Measurements from ENCODE around the gene MAP3K7. TPM values are rescaled to one million over a fixed set of nuclear protein-coding genes. Genes with fewer than 3 reads are reported as not detected.

MAP3K7 gene
- total RNA-seq, 1 experiment from 2014 or later = 26.6 TPM

DNA sequence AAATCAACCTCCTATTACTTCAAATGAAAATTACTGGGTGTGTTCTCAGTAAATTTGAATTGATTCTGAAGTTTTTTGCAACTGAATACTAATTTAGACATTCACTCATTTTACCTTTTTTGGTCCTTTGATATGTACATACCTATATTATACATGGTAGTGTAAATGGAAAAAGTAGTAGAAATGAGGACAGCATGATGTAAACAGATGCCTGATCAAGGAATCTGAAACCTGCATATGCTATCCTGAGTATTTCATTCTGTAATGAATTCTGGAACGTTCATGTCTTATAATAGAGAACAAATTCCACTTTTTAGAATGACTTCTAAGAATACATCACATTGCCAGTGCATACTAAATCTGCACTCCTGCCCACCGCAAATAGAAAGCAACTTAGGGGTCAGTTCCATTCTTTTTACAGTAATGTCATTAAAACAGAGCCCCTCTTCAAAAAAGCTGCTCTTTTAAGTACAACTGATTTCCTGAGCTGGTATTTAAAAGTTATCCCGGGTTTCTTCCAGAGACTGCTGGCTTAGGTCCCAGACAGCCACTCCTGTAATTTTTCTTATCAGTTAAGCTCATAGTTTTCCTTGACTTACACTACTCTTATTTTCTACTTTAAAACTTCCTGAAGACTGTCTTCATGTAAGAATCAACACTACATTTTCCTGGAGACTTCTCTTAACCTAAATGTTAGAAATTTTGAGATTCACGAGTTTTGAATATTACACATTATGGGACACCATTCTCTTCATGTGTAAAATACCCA lies 48.4 kb downstream of the MAP3K7 start (continued):
- TF ChIP-seq, protein P1, sequence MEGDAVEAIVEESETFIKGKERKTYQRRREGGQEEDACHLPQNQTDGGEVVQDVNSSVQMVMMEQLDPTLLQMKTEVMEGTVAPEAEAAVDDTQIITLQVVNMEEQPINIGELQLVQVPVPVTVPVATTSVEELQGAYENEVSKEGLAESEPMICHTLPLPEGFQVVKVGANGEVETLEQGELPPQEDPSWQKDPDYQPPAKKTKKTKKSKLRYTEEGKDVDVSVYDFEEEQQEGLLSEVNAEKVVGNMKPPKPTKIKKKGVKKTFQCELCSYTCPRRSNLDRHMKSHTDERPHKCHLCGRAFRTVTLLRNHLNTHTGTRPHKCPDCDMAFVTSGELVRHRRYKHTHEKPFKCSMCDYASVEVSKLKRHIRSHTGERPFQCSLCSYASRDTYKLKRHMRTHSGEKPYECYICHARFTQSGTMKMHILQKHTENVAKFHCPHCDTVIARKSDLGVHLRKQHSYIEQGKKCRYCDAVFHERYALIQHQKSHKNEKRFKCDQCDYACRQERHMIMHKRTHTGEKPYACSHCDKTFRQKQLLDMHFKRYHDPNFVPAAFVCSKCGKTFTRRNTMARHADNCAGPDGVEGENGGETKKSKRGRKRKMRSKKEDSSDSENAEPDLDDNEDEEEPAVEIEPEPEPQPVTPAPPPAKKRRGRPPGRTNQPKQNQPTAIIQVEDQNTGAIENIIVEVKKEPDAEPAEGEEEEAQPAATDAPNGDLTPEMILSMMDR (IDR thresholded peaks at IDR 0.05 in 2 of 3, conservative IDR thresholded peaks at IDR 0.05 in 1 of 3; ENCODE audit: borderline replicate concordance in 1 of 3, insufficient read depth in 1 of 3, low read depth in 2 of 3, low read length in 2 of 3) = no peak
- TF ChIP-seq TCF7L2 (IDR thresholded peaks at IDR 0.05; ENCODE audit: borderline replicate concordance, extremely low read depth, insufficient read depth, insufficient read length) (no peak), RAD21 (IDR thresholded peaks at IDR 0.05; ENCODE audit: low read depth) (no peak)
- TF ChIP-seq, protein P2, sequence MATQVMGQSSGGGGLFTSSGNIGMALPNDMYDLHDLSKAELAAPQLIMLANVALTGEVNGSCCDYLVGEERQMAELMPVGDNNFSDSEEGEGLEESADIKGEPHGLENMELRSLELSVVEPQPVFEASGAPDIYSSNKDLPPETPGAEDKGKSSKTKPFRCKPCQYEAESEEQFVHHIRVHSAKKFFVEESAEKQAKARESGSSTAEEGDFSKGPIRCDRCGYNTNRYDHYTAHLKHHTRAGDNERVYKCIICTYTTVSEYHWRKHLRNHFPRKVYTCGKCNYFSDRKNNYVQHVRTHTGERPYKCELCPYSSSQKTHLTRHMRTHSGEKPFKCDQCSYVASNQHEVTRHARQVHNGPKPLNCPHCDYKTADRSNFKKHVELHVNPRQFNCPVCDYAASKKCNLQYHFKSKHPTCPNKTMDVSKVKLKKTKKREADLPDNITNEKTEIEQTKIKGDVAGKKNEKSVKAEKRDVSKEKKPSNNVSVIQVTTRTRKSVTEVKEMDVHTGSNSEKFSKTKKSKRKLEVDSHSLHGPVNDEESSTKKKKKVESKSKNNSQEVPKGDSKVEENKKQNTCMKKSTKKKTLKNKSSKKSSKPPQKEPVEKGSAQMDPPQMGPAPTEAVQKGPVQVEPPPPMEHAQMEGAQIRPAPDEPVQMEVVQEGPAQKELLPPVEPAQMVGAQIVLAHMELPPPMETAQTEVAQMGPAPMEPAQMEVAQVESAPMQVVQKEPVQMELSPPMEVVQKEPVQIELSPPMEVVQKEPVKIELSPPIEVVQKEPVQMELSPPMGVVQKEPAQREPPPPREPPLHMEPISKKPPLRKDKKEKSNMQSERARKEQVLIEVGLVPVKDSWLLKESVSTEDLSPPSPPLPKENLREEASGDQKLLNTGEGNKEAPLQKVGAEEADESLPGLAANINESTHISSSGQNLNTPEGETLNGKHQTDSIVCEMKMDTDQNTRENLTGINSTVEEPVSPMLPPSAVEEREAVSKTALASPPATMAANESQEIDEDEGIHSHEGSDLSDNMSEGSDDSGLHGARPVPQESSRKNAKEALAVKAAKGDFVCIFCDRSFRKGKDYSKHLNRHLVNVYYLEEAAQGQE (IDR thresholded peaks at IDR 0.05; ENCODE audit: low read depth) = no peak

DNA sequence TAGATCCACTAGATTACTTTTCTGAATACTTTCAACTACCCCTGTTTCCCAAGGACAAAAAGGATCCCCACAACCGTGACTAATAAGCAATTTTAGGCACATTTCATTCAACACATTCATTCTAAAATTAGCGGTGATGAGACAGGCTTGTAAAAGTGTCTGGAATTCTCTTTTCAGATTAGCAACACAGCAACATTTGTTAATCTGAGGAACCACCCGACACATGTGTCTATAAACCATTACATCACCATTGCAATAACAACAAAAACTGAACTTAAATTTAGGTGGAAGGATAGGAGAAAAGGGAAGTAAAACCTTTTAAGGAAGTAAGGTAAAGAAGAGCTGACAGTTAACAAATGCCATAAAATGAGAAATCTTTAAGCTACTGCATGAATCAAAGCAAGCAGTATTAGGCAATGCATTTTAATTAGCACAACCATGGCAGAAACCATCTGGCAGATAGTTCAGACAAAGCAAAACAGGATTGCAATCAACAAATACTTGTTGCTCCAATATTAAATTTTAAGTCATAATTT lies 49.1 kb downstream of the MAP3K7 start:
- CTCF ChIA-PET = no interaction called here
- Histone ChIP-seq H2AFZ (ENCODE audit: low read depth, low read length, poor library complexity, severe bottlenecking) (no peak overlapping the region), H3K4me1 (ENCODE audit: control insufficient read depth in 1 of 2, insufficient read depth in 2 of 2, low read length in 2 of 2) (no peaks in the 10 kb centered on the region), H3K36me3 (ENCODE audit: control insufficient read depth in 1 of 2, insufficient read depth in 2 of 2, low read length in 2 of 2) (peaks cover 0 to 9% of the 10 kb centered on the region in 2 experiments; a peak in 1 of 4 replicates), H3K27me3 (ENCODE audit: insufficient read depth, low read length) (no peaks in the 10 kb centered on the region), H4K20me1 (ENCODE audit: insufficient read depth) (no peaks in the 10 kb centered on the region), H3K9me3 (ENCODE audit: control insufficient read depth in 1 of 2, insufficient read depth in 1 of 2, low read depth in 1 of 2, low read length in 2 of 2) (no peaks in the 10 kb centered on the region), H3K4me3 (replicated peaks in 1 of 2; ENCODE audit: low read depth in 1 of 2, low read length in 2 of 2) (no peak overlapping the region), H3K9me2 (ENCODE audit: insufficient read depth) (no peaks in the 10 kb centered on the region), H3K4me2 (ENCODE audit: low read length) (no peak overlapping the region), H3K9ac (ENCODE audit: low read length) (no peak overlapping the region), H3K27ac (ENCODE audit: low read depth, low read length) (no peak overlapping the region), H3K79me2 (ENCODE audit: insufficient read depth, low read length) (no peaks in the 10 kb centered on the region)
- no peak for ATAC-seq
- no TSS peak for BruUV-seq (replicated peaks)
- POLR2A ChIA-PET = no interaction called here
- DNase-seq (ENCODE audit: low read depth, low spot score) = no peak
- intact Hi-C loops (cut with micrococcal nuclease) = no loop called here
- RAD21 ChIA-PET (ENCODE audit: low non-redundant PET in 1 of 2, low total read pairs in 2 of 2, uncharacterized antibody in 2 of 2, unreplicated experiment in 2 of 2) = no interaction called here
- no peak for TF ChIP-seq POLR2AphosphoS5 (IDR thresholded peaks at IDR 0.05; ENCODE audit: low read depth, low read length)
- TF ChIP-seq ZNF274 (IDR thresholded peaks at IDR 0.05; ENCODE audit: low read depth, low read length) = no peak
- TF ChIP-seq CBX3 (IDR thresholded peaks at IDR 0.05; ENCODE audit: low read depth) = no peak
- TF ChIP-seq, protein P2 (IDR thresholded peaks at IDR 0.05; ENCODE audit: low read depth) = no peak
- TF ChIP-seq, protein P1 (IDR thresholded peaks at IDR 0.05 in 2 of 3, conservative IDR thresholded peaks at IDR 0.05 in 1 of 3; ENCODE audit: borderline replicate concordance in 1 of 3, insufficient read depth in 1 of 3, low read depth in 2 of 3, low read length in 2 of 3) = no peak
- TF ChIP-seq YY1 (IDR thresholded peaks at IDR 0.05; ENCODE audit: extremely low read depth, insufficient replicate concordance, low read depth, low read length) = no peak
- TF ChIP-seq SRF (IDR thresholded peaks at IDR 0.05; ENCODE audit: low read depth) = no peak

Data from HCT116 (cell line).